ENCODE data around the gene GNG7. TPM values are rescaled to one million over a fixed set of nuclear protein-coding genes. Genes with fewer than 3 reads are reported as not detected.

GNG7 gene
- total and polyA plus RNA-seq, 2 experiments from 2014 or later: 0.11 to 0.13 TPM

DNA sequence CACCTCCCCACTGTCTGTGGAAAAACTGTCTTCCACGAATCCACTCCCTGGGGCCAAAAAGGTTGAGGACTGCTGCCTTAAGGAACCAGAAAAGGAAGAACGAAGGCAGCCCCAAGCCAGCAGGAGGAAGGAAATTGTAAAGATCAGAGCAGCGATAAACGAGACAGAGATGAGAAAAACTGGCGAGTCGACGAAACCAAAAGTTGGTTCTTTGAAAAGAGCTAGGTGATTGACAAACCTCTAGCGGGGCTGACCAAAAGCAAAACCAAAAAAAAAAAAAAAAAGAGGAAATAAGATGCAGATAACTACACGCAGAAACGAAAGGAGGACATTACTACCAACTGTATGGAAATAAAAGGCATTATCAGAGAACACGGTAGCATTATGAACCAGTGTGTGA, 149.6 kb downstream of the GNG7 start:
- TF ChIP-seq EZH2 (IDR thresholded peaks at IDR 0.05; ENCODE audit: insufficient read depth, poor library complexity, severe bottlenecking): no peak
- no peak for TF ChIP-seq EZH2phosphoT487 (IDR thresholded peaks at IDR 0.05; ENCODE audit: insufficient read depth, low read depth)
- 31 to 44% methylated on average over 11 of the region's 11 CpGs for WGBS, 2 experiments (ENCODE audit: low coverage in 1 of 2, low lambda C conversion rate in 2 of 2, missing lambda C conversion rate in 2 of 2)
- Histone ChIP-seq H3K9ac (peak overlapping the region; percentile 78), H3K4me3 (peak overlapping the region; percentile 67), H3K79me2 (ENCODE audit: insufficient read depth) (no peaks in the 10 kb centered on the region), H2AFZ (peak overlapping the region; percentile 84), H4K20me1 (ENCODE audit: insufficient read depth) (no peaks in the 10 kb centered on the region), H3K4me1 (ENCODE audit: insufficient read depth) (peaks cover 13% of the 10 kb centered on the region), H3K4me2 (ENCODE audit: unreplicated experiment) (peak overlapping the region; percentile 68), H3K27me3 (replicated peaks; ENCODE audit: insufficient read depth) (no peaks in the 10 kb centered on the region), H3K27ac (peak overlapping the region; percentile 56), H3K9me2 (ENCODE audit: insufficient read depth) (no peaks in the 10 kb centered on the region), H3K36me3 (ENCODE audit: low read depth) (no peaks in the 10 kb centered on the region), H3K9me3 (ENCODE audit: low read depth) (no peaks in the 10 kb centered on the region), H3F3A (ENCODE audit: insufficient read depth) (peaks cover 12% of the 10 kb centered on the region)
- DNase-seq: peak; percentile 39
- in situ Hi-C loops (cut with MboI): no loop called here

DNA sequence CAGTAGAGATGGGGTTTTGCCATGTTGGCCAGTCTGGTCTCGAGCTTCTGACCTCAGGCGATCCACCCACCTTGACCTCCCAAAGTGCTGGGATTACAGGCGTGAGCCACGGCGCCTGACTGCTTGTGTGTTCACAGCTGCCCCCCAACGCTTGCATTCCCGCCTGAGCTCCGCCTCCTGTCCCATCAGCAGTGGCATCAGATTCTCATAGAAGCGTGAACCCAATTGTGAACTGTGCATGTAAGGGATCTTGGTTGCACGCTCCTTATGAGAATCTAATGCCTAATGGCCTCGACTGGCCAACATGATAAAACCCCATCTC, 150.7 kb downstream of the GNG7 start:
- H4K20me1 ChIP-seq (ENCODE audit: insufficient read depth): no peaks in the 10 kb centered on the region
- no peaks in the 10 kb centered on the region for H3K36me3 ChIP-seq (ENCODE audit: low read depth)
- TF ChIP-seq EZH2phosphoT487 (IDR thresholded peaks at IDR 0.05; ENCODE audit: insufficient read depth, low read depth) (no peak), EZH2 (IDR thresholded peaks at IDR 0.05; ENCODE audit: insufficient read depth, poor library complexity, severe bottlenecking) (no peak)
- no peak overlapping the region for H3K4me2 ChIP-seq (ENCODE audit: unreplicated experiment)
- in situ Hi-C loops (cut with MboI): no loop called here
- 94 to 96% methylated on average over 11 of the region's 11 CpGs for WGBS, 2 experiments (ENCODE audit: low coverage in 1 of 2, low lambda C conversion rate in 2 of 2, missing lambda C conversion rate in 2 of 2)
- H3K79me2 ChIP-seq (ENCODE audit: insufficient read depth): no peaks in the 10 kb centered on the region
- H3K9ac ChIP-seq: no peak overlapping the region
- no peaks in the 10 kb centered on the region for H3K9me3 ChIP-seq (ENCODE audit: low read depth)
- H3K27me3 ChIP-seq (replicated peaks; ENCODE audit: insufficient read depth): no peaks in the 10 kb centered on the region
- no peak overlapping the region for H2AFZ ChIP-seq
- no peak overlapping the region for H3K4me3 ChIP-seq
- H3K4me1 ChIP-seq (ENCODE audit: insufficient read depth): peaks cover 13% of the 10 kb centered on the region
- peaks cover 12% of the 10 kb centered on the region for H3F3A ChIP-seq (ENCODE audit: insufficient read depth)
- no peak overlapping the region for H3K27ac ChIP-seq
- DNase-seq: no peak
- H3K9me2 ChIP-seq (ENCODE audit: insufficient read depth): no peaks in the 10 kb centered on the region

DNA sequence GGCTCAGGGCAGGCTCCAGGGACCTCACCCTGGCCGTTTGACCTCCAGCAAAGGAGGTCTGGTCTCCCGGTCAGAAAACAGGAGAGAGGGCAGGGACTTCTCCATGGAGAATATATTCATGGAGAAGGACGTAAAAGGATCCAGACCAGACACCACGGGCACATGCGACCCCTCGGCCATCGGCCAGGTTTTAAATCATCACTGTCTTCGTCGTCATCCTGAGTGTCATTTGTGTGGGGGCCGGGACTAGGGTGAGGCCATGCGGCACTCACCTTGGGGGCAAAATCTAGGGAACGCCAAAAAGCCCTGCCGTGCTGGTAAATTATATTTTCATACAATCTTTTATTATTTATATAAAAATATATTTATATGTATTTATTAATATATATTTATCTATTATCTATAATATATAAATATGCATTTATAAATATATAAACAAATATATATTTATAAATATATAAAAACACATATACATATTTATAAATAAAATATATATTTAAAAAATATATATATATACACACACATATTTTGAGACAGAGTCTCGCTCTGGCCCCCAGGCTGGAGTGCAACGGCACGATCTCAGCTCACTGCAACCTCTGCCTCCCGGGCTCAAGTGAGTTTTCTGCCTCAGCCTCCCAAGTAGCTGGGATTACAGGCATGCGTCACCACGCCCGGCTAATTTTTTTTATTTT, 151.2 kb downstream of the GNG7 start:
- TF ChIP-seq EZH2phosphoT487 (IDR thresholded peaks at IDR 0.05; ENCODE audit: insufficient read depth, low read depth) (no peak), EZH2 (IDR thresholded peaks at IDR 0.05; ENCODE audit: insufficient read depth, poor library complexity, severe bottlenecking) (no peak)
- Histone ChIP-seq H3K4me1 (ENCODE audit: insufficient read depth) (peaks cover 13% of the 10 kb centered on the region), H3K9me2 (ENCODE audit: insufficient read depth) (no peaks in the 10 kb centered on the region), H3K4me2 (ENCODE audit: unreplicated experiment) (no peak overlapping the region), H3K9me3 (ENCODE audit: low read depth) (no peaks in the 10 kb centered on the region), H3K9ac (no peak overlapping the region), H3K4me3 (no peak overlapping the region), H3K79me2 (ENCODE audit: insufficient read depth) (no peaks in the 10 kb centered on the region), H3K27ac (no peak overlapping the region), H3F3A (ENCODE audit: insufficient read depth) (peaks cover 12% of the 10 kb centered on the region), H2AFZ (no peak overlapping the region), H3K36me3 (ENCODE audit: low read depth) (no peaks in the 10 kb centered on the region), H3K27me3 (replicated peaks; ENCODE audit: insufficient read depth) (no peaks in the 10 kb centered on the region), H4K20me1 (ENCODE audit: insufficient read depth) (no peaks in the 10 kb centered on the region)
- no peak for DNase-seq
- in situ Hi-C loops (cut with MboI): no loop called here
- WGBS, 2 experiments (ENCODE audit: low coverage in 1 of 2, low lambda C conversion rate in 2 of 2, missing lambda C conversion rate in 2 of 2): 70 to 72% methylated on average over 20 of the region's 20 CpGs

DNA sequence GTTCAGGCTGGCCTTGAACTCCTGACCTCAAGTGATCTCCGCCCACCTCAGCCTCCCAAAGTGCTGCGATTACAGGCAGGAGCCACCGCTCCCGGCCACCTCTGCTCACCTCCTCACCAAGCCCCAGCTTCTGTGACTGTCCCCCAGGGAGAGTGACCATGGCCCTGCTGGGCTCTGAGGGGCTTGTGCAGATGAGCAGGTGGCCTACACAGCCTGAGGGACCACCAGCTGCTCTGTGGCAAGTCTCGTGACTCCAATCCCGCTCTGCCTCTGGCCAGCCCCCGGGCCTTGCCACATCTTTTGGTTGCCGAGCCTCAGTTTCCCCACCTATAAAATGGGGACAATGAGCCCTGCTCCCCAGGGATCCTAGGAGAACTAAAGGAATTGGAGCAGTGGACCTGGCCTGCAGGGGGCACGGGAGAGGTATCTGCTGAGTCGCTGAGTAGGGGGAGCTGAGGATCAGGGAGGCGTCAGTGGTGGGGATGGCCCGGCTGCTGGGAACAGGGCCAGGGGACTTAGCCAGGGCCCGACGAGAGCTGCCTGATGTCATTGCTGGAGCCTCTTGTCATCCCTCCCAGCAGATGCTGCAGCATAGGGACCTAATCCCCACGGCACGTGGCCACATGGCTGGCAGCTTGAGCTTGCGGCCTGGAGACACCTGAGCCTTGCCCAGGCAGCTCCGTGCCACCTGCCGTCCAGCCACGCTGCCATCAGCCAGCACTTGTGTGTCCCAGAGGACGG, 151.9 kb downstream of the GNG7 start:
- in situ Hi-C loops (cut with MboI): no loop called here
- peak overlapping the region; percentile 30 for H3K4me2 ChIP-seq (ENCODE audit: unreplicated experiment)
- peak; percentile 42 for DNase-seq
- no peaks in the 10 kb centered on the region for H4K20me1 ChIP-seq (ENCODE audit: insufficient read depth)
- no peaks in the 10 kb centered on the region for H3K9me2 ChIP-seq (ENCODE audit: insufficient read depth)
- no peak overlapping the region for H3K4me3 ChIP-seq
- H3K79me2 ChIP-seq (ENCODE audit: insufficient read depth): no peaks in the 10 kb centered on the region
- no peaks in the 10 kb centered on the region for H3K9me3 ChIP-seq (ENCODE audit: low read depth)
- peak overlapping the region; percentile 65; the same call in 1 of the 2 replicates for H2AFZ ChIP-seq
- peaks cover 13% of the 10 kb centered on the region for H3K4me1 ChIP-seq (ENCODE audit: insufficient read depth)
- 43 to 51% methylated on average over 20 of the region's 21 CpGs for WGBS, 2 experiments (ENCODE audit: low coverage in 1 of 2, low lambda C conversion rate in 2 of 2, missing lambda C conversion rate in 2 of 2)
- H3F3A ChIP-seq (ENCODE audit: insufficient read depth): peaks cover 12% of the 10 kb centered on the region
- TF ChIP-seq EZH2phosphoT487 (IDR thresholded peaks at IDR 0.05; ENCODE audit: insufficient read depth, low read depth): no peak
- TF ChIP-seq EZH2 (IDR thresholded peaks at IDR 0.05; ENCODE audit: insufficient read depth, poor library complexity, severe bottlenecking): no peak
- H3K9ac ChIP-seq: peak overlapping the region; percentile 70
- peak overlapping the region; percentile 86 for H3K27ac ChIP-seq
- H3K36me3 ChIP-seq (ENCODE audit: low read depth): no peaks in the 10 kb centered on the region
- no peaks in the 10 kb centered on the region for H3K27me3 ChIP-seq (replicated peaks; ENCODE audit: insufficient read depth)
